ENCODE results near the gene MUSK. TPM values are rescaled to one million over a fixed set of nuclear protein-coding genes. Genes with fewer than 3 reads are reported as not detected.

The MUSK gene
- not detected for total RNA-seq

DNA sequence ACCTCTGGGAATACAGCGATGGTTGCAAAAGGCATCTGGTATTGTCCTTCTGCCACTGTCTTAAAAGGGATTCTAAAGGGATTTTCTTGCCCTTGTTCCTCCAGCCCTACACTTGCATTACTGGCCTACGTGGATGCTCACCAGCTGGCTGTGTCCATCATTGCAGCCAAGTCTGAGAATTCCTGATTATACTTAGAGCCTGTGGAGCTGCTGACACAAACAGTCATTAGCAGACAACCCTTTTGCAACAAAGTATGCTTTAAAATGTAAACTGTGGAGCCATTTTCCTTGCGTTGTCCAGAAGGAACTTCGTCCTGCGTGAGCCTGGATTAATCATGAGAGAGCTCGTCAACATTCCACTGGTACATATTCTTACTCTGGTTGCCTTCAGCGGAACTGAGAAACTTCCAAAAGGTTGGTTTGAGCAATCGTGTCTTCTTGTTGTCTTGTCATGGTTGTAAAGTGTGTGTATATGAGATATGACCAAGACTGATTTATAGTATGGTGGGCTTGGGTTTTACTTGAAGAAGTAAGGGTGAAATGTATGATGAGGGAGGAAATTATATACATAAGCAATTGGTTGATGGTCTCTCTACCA is at the start of gene MUSK:
TSS of gene MUSK (plus strand) at position 222 of the 598 bp plus-strand sequence. CDS start at position 336, 114 bp downstream.
- H3K27me3 Mint-ChIP-seq (ENCODE audit: low read depth) = no peaks in the 10 kb centered on the region
- H3K4me3 Mint-ChIP-seq = no peak within 1 kb of the TSS
- no peaks in the 10 kb centered on the region for H3K4me1 Mint-ChIP-seq (ENCODE audit: low read depth)
- ATAC-seq = no peak
- no peaks in the 10 kb centered on the region for H3K36me3 Mint-ChIP-seq (ENCODE audit: insufficient read depth)
- no peak for DNase-seq
- no peaks in the 10 kb centered on the region for H3K9me3 Mint-ChIP-seq

DNA sequence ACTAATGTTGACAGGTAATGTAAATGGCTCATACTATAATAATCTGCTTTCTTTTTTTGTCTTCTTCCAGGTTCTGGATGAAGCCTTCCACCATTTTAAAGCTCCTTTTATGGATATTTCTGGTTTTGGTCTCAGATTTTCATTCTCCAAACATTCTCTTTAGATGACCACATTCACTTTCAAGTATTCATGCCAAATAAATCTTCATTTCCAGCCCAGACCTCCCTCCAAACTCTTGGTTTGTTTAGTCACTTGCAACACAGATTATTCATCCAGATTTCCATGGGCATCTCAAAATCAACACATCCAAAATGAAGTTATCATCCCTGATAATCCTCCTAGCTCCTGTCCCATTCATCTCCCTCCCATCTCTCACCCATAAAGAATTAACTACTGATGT is 48.8 kb upstream of the MUSK start:
- Mint-ChIP-seq H3K4me3 (no peak overlapping the region), H3K27me3 (ENCODE audit: low read depth) (peaks cover 1% of the 10 kb centered on the region), H3K4me1 (ENCODE audit: low read depth) (no peaks in the 10 kb centered on the region), H3K36me3 (ENCODE audit: insufficient read depth) (no peaks in the 10 kb centered on the region), H3K9me3 (no peaks in the 10 kb centered on the region)
- no peak for DNase-seq
- ATAC-seq = no peak

DNA sequence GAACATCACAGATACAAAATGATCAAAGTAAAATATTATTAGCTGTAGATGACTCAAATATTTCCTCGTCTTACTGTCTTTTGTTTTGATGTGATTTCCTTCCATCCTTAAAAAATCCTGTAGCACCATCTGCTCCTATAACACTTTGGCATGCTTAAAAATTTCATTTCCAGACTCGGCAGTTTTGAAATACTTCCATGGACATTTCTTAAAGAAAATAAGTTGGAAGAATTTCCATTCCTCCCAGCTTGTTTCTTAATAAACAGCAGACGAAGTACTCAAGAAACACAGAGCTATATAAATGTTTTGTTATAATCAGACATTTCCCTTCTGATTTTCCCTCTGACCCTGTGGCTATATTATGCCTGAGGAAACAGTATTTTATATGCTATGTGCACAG is 47.9 kb upstream of the MUSK start:
- Mint-ChIP-seq H3K9me3 (no peaks in the 10 kb centered on the region), H3K36me3 (ENCODE audit: insufficient read depth) (no peaks in the 10 kb centered on the region), H3K4me3 (no peak overlapping the region), H3K4me1 (ENCODE audit: low read depth) (no peaks in the 10 kb centered on the region), H3K27me3 (ENCODE audit: low read depth) (peaks cover 3% of the 10 kb centered on the region)
- no peak for DNase-seq
- ATAC-seq = no peak

DNA sequence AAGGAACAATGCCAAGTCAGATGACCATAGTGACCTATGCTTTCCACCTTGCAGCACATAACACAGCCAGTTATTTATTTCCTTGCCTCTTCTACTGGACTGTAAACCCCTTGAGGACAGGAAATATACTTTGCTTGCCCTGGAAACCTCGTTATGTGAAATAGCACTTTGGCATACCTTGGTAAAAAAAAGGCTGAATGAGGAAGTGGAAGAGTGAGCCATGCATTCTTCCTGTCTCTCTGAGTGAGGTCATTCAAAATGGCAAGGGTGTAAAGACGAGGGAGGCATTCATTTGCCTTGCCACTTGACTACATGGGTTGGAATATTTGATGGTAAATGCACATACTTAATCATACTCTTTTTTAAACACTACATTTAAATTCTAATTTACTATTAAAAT is 46.2 kb upstream of the MUSK start:
- Mint-ChIP-seq H3K36me3 (ENCODE audit: insufficient read depth) (no peaks in the 10 kb centered on the region), H3K4me1 (ENCODE audit: low read depth) (peaks cover 3% of the 10 kb centered on the region), H3K27me3 (ENCODE audit: low read depth) (peaks cover 3% of the 10 kb centered on the region), H3K9me3 (no peaks in the 10 kb centered on the region), H3K4me3 (no peak overlapping the region)
- ATAC-seq (no peak), DNase-seq (no peak)

DNA sequence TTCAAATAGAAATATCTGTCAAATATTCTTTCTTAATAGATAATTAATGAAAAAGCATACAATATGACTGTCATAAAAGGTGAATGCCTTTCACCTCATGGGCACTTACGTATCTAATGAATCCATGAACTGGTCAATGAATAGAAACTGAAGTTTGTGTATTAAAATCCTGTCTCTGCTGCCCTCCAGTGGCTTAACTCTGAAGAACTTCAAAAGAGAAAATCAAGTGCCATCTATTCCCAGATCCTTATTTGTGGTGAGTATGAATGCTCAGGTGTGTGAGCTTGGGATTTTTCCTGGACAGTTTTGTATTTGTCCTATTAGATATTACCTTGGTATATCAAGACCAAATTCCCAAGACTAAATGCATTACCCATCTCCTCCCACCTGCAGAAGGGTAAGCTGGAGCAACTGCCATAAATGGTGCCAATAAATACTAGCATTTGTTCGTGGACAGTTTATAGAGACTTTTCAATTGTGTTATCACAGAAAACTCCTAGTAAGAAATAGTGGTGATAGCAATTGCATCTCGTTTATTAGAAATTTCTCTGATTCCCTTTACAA is 45.0 kb upstream of the MUSK start:
- DNase-seq (no peak), ATAC-seq (no peak)
- H3K4me1 Mint-ChIP-seq (ENCODE audit: low read depth) = peaks cover 3% of the 10 kb centered on the region
- peaks cover 2% of the 10 kb centered on the region for H3K27me3 Mint-ChIP-seq (ENCODE audit: low read depth)
- no peaks in the 10 kb centered on the region for H3K9me3 Mint-ChIP-seq
- no peak overlapping the region for H3K4me3 Mint-ChIP-seq
- H3K36me3 Mint-ChIP-seq (ENCODE audit: insufficient read depth) = no peaks in the 10 kb centered on the region

DNA sequence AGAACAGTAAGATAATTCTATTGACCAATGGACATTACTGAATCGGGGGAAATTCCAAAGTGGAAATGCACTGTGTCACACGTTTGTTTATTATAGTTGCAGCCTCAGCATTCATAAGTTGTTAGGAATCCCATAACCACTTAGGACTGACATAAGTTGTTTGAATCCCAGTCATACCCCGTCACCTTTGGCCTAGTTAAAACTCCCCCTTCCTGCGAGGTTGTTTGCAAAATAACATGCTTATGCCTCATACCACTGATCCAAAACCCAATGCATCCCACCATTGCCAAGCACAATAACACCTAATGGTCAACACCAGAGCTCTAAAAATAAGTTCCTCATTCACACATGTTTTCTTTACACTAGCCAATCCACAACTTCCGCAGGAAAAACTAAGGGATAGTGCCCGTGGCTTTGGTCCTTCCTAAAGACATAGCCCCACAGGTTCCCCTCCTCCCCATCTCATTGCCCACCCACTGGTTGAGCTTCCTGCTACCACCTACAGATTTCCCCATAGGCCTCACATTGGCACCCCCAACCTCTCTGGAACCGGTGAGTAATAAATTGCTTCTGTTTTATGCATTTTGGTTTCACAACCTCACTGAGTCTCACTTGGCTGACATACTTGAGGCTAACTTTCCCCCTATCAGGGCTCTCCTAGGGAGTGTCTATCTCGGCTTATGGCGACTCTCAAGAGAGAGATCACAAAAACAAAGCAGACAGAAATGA is 42.3 kb upstream of the MUSK start:
- Mint-ChIP-seq H3K4me1 (ENCODE audit: low read depth) (peaks cover 3% of the 10 kb centered on the region), H3K27me3 (ENCODE audit: low read depth) (peaks cover 2% of the 10 kb centered on the region), H3K36me3 (ENCODE audit: insufficient read depth) (no peaks in the 10 kb centered on the region), H3K4me3 (no peak overlapping the region), H3K9me3 (no peaks in the 10 kb centered on the region)
- DNase-seq (no peak), ATAC-seq (peak; percentile 94 to 97)

DNA sequence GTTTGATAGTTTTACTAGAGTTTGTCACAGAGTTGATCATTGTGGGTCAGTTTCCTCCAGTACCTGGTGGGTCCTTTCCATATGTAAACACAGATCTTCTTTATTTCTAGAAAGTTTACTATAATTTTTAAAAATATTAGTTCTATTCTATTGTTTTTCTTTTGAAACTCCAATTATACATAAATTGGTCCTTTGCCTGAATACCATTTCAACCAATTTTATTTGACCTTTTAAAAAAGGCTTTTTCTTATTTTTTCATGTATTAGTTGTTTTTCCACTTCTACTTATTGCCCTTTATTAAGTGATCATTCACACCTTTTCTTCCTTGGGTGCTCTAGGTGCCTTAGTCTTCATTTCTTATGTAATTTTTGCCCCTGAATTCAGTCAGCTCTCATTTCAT is 33.0 kb upstream of the MUSK start:
- H3K4me3 Mint-ChIP-seq = no peak overlapping the region
- peaks cover 18% of the 10 kb centered on the region for H3K9me3 Mint-ChIP-seq
- H3K36me3 Mint-ChIP-seq (ENCODE audit: insufficient read depth) = peaks cover 2% of the 10 kb centered on the region
- H3K4me1 Mint-ChIP-seq (ENCODE audit: low read depth) = no peaks in the 10 kb centered on the region
- ATAC-seq = no peak
- no peak for DNase-seq
- H3K27me3 Mint-ChIP-seq (ENCODE audit: low read depth) = peaks cover 2% of the 10 kb centered on the region

DNA sequence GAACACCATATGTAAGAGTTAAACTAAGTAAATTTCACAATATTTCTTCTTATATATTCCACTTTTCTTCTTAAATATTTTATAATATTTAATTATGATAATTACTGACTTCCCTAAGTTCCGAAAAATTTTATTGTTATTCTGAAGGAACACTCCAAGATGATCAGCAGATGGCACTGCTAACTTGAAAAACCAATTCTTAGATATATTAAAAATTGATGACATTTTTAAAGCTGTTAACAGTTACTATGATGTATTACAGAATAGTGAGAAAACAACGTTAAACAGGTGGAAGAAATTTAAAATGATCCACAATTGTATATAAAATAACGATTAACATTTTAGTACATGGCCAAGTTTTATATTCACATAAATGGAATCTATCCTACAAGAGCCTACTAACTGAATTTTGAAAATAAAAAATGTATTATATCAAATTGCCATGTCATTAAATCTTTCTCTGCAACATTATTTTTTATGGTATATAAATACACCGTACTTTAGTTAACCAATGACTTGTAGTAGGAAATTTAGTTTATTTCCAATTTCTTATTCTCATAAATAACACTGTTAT is 30.1 kb upstream of the MUSK start:
- DNase-seq (no peak), ATAC-seq (no peak)
- Mint-ChIP-seq H3K27me3 (ENCODE audit: low read depth) (peaks cover 2% of the 10 kb centered on the region), H3K4me1 (ENCODE audit: low read depth) (no peaks in the 10 kb centered on the region), H3K36me3 (ENCODE audit: insufficient read depth) (peaks cover 2% of the 10 kb centered on the region), H3K4me3 (no peak overlapping the region), H3K9me3 (peaks cover 18% of the 10 kb centered on the region)

DNA sequence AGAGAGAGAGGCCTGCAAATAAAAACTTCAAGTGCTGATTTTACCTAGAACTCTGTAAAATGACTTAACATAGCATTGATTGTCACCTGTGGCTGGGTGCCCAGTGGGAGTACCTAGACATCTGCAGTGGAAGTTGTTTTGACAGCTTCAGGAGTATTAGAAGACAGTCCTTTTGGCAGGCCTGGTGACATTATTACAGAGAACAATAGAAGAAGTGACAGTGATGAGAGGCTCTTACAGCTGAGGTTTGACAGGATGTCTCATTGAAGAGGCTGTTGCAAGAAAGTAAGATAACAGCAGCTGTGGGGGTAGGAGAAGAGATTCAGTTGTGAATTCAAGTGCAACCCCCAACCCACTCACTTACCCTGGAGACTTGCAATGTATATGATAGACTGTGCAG is 27.9 kb upstream of the MUSK start:
- Mint-ChIP-seq H3K36me3 (ENCODE audit: insufficient read depth) (peaks cover 1% of the 10 kb centered on the region), H3K27me3 (ENCODE audit: low read depth) (peaks cover 2% of the 10 kb centered on the region)
- no peak for ATAC-seq

DNA sequence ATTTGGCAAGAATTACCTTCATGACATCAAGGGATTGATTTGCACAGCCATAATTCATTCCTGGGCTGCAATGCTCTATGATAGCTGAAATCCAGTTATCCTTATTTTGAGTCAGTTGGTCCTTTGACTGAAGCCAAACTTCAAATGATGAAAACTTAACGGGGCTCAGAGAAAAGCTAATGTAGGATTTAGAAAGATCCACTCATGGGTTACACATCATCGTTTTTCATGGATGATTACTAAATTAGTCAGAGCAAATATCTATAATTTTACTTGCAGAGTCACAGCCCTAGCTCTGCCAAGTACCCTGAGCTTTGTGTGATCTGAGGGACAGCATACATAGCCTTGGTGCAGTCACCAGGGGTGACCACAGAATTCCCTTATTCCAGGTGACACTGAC is 27.3 kb upstream of the MUSK start:
- Mint-ChIP-seq H3K36me3 (ENCODE audit: insufficient read depth) (no peaks in the 10 kb centered on the region), H3K9me3 (peaks cover 2% of the 10 kb centered on the region), H3K4me3 (no peak overlapping the region), H3K4me1 (ENCODE audit: low read depth) (no peaks in the 10 kb centered on the region), H3K27me3 (ENCODE audit: low read depth) (no peaks in the 10 kb centered on the region)
- ATAC-seq = no peak
- no peak for DNase-seq

More for the DNA sequence above, 27.9 kb upstream of the MUSK start:
- Mint-ChIP-seq H3K4me3 (no peak overlapping the region), H3K4me1 (ENCODE audit: low read depth) (no peaks in the 10 kb centered on the region), H3K9me3 (peaks cover 8% of the 10 kb centered on the region)
- DNase-seq = no peak

DNA sequence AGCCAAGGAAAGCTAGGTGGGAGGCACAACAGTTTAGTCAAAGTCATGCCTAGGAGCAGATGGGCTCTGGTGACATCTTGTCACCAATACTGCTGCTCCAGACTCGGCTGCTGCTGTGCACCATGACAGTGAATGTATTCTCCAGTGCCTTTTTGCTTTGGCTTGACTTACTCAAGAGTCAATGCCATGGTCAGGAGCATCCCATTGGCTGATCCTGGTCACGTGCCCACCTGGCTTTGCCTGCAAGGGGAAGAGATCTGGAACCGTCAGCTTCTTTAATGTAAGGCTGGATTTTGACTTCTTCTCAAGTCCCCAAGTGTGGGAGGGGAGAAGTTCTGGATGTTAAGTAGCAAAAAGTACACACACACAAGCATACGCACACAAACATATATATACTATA is 19.9 kb upstream of the MUSK start:
- no peak for DNase-seq
- Mint-ChIP-seq H3K9me3 (no peaks in the 10 kb centered on the region), H3K4me3 (no peak overlapping the region), H3K27me3 (ENCODE audit: low read depth) (no peaks in the 10 kb centered on the region), H3K36me3 (ENCODE audit: insufficient read depth) (no peaks in the 10 kb centered on the region), H3K4me1 (ENCODE audit: low read depth) (no peaks in the 10 kb centered on the region)
- no peak for ATAC-seq

DNA sequence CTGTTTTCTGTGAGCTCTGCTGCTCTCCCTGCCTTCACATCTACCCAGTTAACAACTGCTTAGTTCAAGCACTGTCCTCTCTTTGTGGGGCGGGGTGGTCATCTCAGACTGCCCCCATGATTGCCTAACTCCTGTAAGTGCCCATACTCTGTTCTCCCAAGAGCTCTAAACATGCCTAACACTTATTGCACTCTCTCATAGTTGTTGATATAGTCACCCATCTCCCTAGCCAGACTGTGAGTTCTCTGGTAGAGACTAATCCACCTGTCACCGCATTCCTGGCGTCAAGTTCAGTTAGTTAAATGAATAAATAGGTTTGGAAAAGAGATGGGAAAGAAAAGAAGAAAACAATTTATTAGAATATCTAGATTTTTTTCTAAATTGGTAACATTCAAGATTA is 18.3 kb upstream of the MUSK start:
- Mint-ChIP-seq H3K9me3 (no peaks in the 10 kb centered on the region), H3K36me3 (ENCODE audit: insufficient read depth) (no peaks in the 10 kb centered on the region), H3K27me3 (ENCODE audit: low read depth) (no peaks in the 10 kb centered on the region), H3K4me1 (ENCODE audit: low read depth) (no peaks in the 10 kb centered on the region), H3K4me3 (no peak overlapping the region)
- DNase-seq (no peak), ATAC-seq (no peak)

DNA sequence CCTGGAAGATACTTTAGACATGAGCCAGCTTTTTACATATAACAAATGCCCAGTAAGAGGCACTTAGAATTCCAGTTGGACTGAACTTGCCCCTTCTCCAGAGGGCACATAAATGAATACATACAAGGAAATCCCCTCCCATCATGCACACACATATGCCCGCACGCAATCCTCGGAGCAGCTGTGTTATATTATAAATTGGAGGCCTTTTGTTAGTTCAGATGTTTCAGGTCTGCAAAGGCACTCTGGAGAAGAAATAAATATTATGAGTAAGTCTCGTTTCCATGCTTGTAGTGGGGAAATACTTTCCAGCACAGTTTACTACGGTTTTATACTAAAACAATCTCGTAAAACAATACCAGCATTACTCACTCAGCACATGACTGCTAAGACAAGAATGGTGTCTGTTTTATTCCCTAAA is 17.6 kb upstream of the MUSK start:
- H3K36me3 Mint-ChIP-seq (ENCODE audit: insufficient read depth) = no peaks in the 10 kb centered on the region
- no peaks in the 10 kb centered on the region for H3K4me1 Mint-ChIP-seq (ENCODE audit: low read depth)

DNA sequence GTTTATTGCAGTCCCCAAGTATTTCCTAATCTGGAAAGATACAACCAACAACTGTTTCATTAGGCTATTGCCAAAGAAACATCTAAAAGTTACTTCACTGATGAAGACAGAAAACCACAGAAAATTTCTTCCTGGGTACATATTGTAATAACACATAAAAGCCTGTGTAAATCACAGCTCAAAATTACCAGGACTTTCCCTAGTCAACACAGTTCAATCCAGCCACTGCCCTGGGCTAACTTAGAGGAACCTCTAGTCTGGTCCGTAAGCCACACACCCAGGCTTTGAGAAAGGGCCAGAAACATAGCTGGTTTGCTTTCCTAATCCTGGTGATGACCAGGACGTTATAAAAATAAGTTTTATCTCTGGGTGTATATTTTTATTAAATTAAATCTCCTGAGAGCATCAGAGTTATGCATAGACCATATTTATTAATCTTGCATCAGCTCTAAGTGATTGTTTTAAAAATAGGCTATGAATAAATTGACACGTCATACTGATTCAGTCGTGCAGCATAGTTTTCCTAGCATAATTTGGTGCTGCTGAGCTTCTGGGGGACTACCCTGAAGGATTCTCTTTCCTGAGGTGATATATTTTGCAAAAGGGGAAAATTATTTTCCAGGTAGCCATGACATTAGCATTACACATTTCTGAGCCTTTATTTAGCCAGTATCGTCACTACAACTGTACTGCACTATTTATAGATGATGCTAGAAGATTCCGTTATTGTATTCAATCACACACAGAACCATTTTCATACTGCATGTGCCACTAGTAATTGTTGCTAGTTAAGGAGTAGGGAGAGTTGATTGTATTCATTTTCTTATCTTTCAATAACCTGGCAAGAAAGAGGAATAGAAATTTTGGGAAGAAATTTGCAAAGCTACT is 12.6 kb upstream of the MUSK start:
- no peak for DNase-seq
- Mint-ChIP-seq H3K27me3 (ENCODE audit: low read depth) (no peaks in the 10 kb centered on the region), H3K9me3 (peaks cover 3% of the 10 kb centered on the region), H3K4me1 (ENCODE audit: low read depth) (no peaks in the 10 kb centered on the region), H3K36me3 (ENCODE audit: insufficient read depth) (no peaks in the 10 kb centered on the region), H3K4me3 (no peak overlapping the region)
- ATAC-seq = no peak

More for the DNA sequence above, 17.6 kb upstream of the MUSK start:
- Mint-ChIP-seq H3K27me3 (ENCODE audit: low read depth) (no peaks in the 10 kb centered on the region), H3K4me3 (no peak overlapping the region), H3K9me3 (no peaks in the 10 kb centered on the region)
- DNase-seq (no peak), ATAC-seq (no peak)
